ENCODE measurements around the gene E2F3. TPM values are rescaled to one million over a fixed set of nuclear protein-coding genes. Genes with fewer than 3 reads are reported as not detected.

E2F3 gene
- 10 to 100 TPM; 29.0 to 31.1 TPM for total RNA-seq

- no peaks in the 10 kb centered on the region for H3K9me3 Mint-ChIP-seq (ENCODE audit: low read depth)
- CTCF ChIA-PET, result interaction anchor here (1.9 kb wide), 1 partner anchor 10 kb away, joined by 6 read pairs; no protein-coding TSS in a partner anchor
Measured at GRCh38 chr6:20401205-20402091, at the start of gene E2F3. Gene E2F3 (plus strand): TSS chr6:20401879. CDS start chr6:20402233, 354 bp downstream.

GRCh38 chr6:20352346-20352745 lies 49.3 kb upstream of the E2F3 start:
- Mint-ChIP-seq H3K4me3 (no peak overlapping the region), H3K4me1 (peaks cover 14% of the 10 kb centered on the region), H3K36me3 (peaks cover 4% of the 10 kb centered on the region), H3K9me3 (ENCODE audit: low read depth) (no peaks in the 10 kb centered on the region), H3K27me3 (no peaks in the 10 kb centered on the region), H3K27ac (no peak overlapping the region)
- DNase-seq (no peak), ATAC-seq (no peak)
- CTCF ChIA-PET, result no interaction called here

More at GRCh38 chr6:20401205-20402091, at the start of gene E2F3:
- H3K4me3 Mint-ChIP-seq, result peak within 1 kb of the TSS; percentile 92
- H3K4me1 Mint-ChIP-seq, result peaks cover 36% of the 10 kb centered on the region
- H3K36me3 Mint-ChIP-seq, result peaks cover 13% of the 10 kb centered on the region
- ATAC-seq (peak; percentile 84), DNase-seq (peak; percentile 100)
- no peaks in the 10 kb centered on the region for H3K27me3 Mint-ChIP-seq
- peak within 1 kb of the TSS; percentile 93 for H3K27ac Mint-ChIP-seq

- CTCF ChIA-PET, result no interaction called here
- peaks cover 14% of the 10 kb centered on the region for H3K4me1 Mint-ChIP-seq
- no peak for ATAC-seq
- DNase-seq, result no peak
- H3K27ac Mint-ChIP-seq, result no peak overlapping the region
- H3K9me3 Mint-ChIP-seq (ENCODE audit: low read depth), result no peaks in the 10 kb centered on the region
- H3K4me3 Mint-ChIP-seq, result no peak overlapping the region
- no peaks in the 10 kb centered on the region for H3K27me3 Mint-ChIP-seq
- peaks cover 4% of the 10 kb centered on the region for H3K36me3 Mint-ChIP-seq
Measured at GRCh38 chr6:20353134-20353533, 48.5 kb upstream of the E2F3 start.

GRCh38 chr6:20354366-20354765 lies 47.3 kb upstream of the E2F3 start:
- CTCF ChIA-PET, result no interaction called here
- ATAC-seq (no peak), DNase-seq (no peak)
- H3K9me3 Mint-ChIP-seq (ENCODE audit: low read depth), result no peaks in the 10 kb centered on the region
- no peak overlapping the region for H3K4me3 Mint-ChIP-seq
- H3K27ac Mint-ChIP-seq, result no peak overlapping the region
- no peaks in the 10 kb centered on the region for H3K27me3 Mint-ChIP-seq
- peaks cover 4% of the 10 kb centered on the region for H3K36me3 Mint-ChIP-seq
- peaks cover 13% of the 10 kb centered on the region for H3K4me1 Mint-ChIP-seq

- H3K4me3 Mint-ChIP-seq, result no peak overlapping the region
- H3K27me3 Mint-ChIP-seq, result no peaks in the 10 kb centered on the region
- ATAC-seq (no peak), DNase-seq (no peak)
- peaks cover 13% of the 10 kb centered on the region for H3K36me3 Mint-ChIP-seq
- H3K9me3 Mint-ChIP-seq (ENCODE audit: low read depth), result no peaks in the 10 kb centered on the region
- CTCF ChIA-PET, result no interaction called here
- no peak overlapping the region for H3K27ac Mint-ChIP-seq
- peaks cover 12% of the 10 kb centered on the region for H3K4me1 Mint-ChIP-seq
Measured at GRCh38 chr6:20360471-20361119, 41.1 kb upstream of the E2F3 start.

- Mint-ChIP-seq H3K4me3 (no peak overlapping the region), H3K9me3 (ENCODE audit: low read depth) (no peaks in the 10 kb centered on the region), H3K36me3 (peaks cover 13% of the 10 kb centered on the region), H3K27me3 (no peaks in the 10 kb centered on the region), H3K4me1 (peaks cover 32% of the 10 kb centered on the region), H3K27ac (no peak overlapping the region)
- DNase-seq (no peak), ATAC-seq (no peak)
- CTCF ChIA-PET, result no interaction called here
Measured at GRCh38 chr6:20362623-20363022, 39.1 kb upstream of the E2F3 start.

GRCh38 chr6:20364327-20364726 lies 37.4 kb upstream of the E2F3 start:
- Mint-ChIP-seq H3K27me3 (no peaks in the 10 kb centered on the region), H3K4me3 (no peak overlapping the region), H3K4me1 (peaks cover 37% of the 10 kb centered on the region), H3K36me3 (peaks cover 16% of the 10 kb centered on the region), H3K27ac (no peak overlapping the region), H3K9me3 (ENCODE audit: low read depth) (peaks cover 3% of the 10 kb centered on the region)
- ATAC-seq (no peak), DNase-seq (no peak)
- CTCF ChIA-PET, result no interaction called here

- Mint-ChIP-seq H3K36me3 (peaks cover 21% of the 10 kb centered on the region), H3K4me1 (peaks cover 45% of the 10 kb centered on the region), H3K4me3 (peak overlapping the region; percentile 59), H3K27me3 (no peaks in the 10 kb centered on the region), H3K9me3 (ENCODE audit: low read depth) (peaks cover 6% of the 10 kb centered on the region), H3K27ac (peak overlapping the region; percentile 95)
- CTCF ChIA-PET, result interaction anchor here (1.0 to 3.5 kb wide), 3 partner anchors 21 to 46 kb away, joined by 3 to 10 read pairs (median 4); no protein-coding TSS in a partner anchor
- ATAC-seq (peak; percentile 65), DNase-seq (no peak)
Measured at GRCh38 chr6:20365456-20365855, 36.2 kb upstream of the E2F3 start.

GRCh38 chr6:20366082-20366830 lies 35.4 kb upstream of the E2F3 start:
- Mint-ChIP-seq H3K27ac (peak overlapping the region; percentile 95), H3K4me3 (peak overlapping the region; percentile 59), H3K9me3 (ENCODE audit: low read depth) (peaks cover 6% of the 10 kb centered on the region), H3K4me1 (peaks cover 50% of the 10 kb centered on the region), H3K27me3 (no peaks in the 10 kb centered on the region), H3K36me3 (peaks cover 23% of the 10 kb centered on the region)
- peak; percentile 54 for ATAC-seq
- peak; percentile 59 for DNase-seq
- CTCF ChIA-PET, result interaction anchor here (0.6 to 3.5 kb wide), 6 partner anchors 22 to 162 kb away, joined by 3 to 10 read pairs (median 4); no protein-coding TSS in a partner anchor

- DNase-seq, result no peak
- ATAC-seq, result no peak
- H3K27ac Mint-ChIP-seq, result peak overlapping the region; percentile 95
- H3K4me3 Mint-ChIP-seq, result no peak overlapping the region
- peaks cover 50% of the 10 kb centered on the region for H3K4me1 Mint-ChIP-seq
- CTCF ChIA-PET, result interaction anchor here (1.0 to 3.5 kb wide), 3 partner anchors 19 to 48 kb away, joined by 3 to 10 read pairs (median 3); no protein-coding TSS in a partner anchor
- peaks cover 19% of the 10 kb centered on the region for H3K36me3 Mint-ChIP-seq
- H3K27me3 Mint-ChIP-seq, result no peaks in the 10 kb centered on the region
- peaks cover 6% of the 10 kb centered on the region for H3K9me3 Mint-ChIP-seq (ENCODE audit: low read depth)
Measured at GRCh38 chr6:20367743-20368485, 33.8 kb upstream of the E2F3 start.

GRCh38 chr6:20370393-20370792 lies 31.3 kb upstream of the E2F3 start:
- Mint-ChIP-seq H3K27me3 (peaks cover 2% of the 10 kb centered on the region), H3K36me3 (peaks cover 11% of the 10 kb centered on the region), H3K9me3 (ENCODE audit: low read depth) (peaks cover 6% of the 10 kb centered on the region), H3K4me3 (no peak overlapping the region), H3K4me1 (peaks cover 44% of the 10 kb centered on the region), H3K27ac (peak overlapping the region; percentile 25)
- DNase-seq, result peak; percentile 52
- CTCF ChIA-PET, result interaction anchor here (1.2 to 1.3 kb wide), 4 partner anchors 9 to 157 kb away, joined by 3 to 5 read pairs (median 3); no protein-coding TSS in a partner anchor
- peak; percentile 22 for ATAC-seq

GRCh38 chr6:20370801-20371200 lies 30.9 kb upstream of the E2F3 start:
- H3K27ac Mint-ChIP-seq, result no peak overlapping the region
- CTCF ChIA-PET, result interaction anchor here (1.0 to 1.2 kb wide), 4 partner anchors 19 to 157 kb away, joined by 3 read pairs; no protein-coding TSS in a partner anchor
- DNase-seq, result no peak
- peaks cover 11% of the 10 kb centered on the region for H3K36me3 Mint-ChIP-seq
- H3K4me1 Mint-ChIP-seq, result peaks cover 40% of the 10 kb centered on the region
- H3K27me3 Mint-ChIP-seq, result peaks cover 2% of the 10 kb centered on the region
- no peak for ATAC-seq
- no peak overlapping the region for H3K4me3 Mint-ChIP-seq
- peaks cover 6% of the 10 kb centered on the region for H3K9me3 Mint-ChIP-seq (ENCODE audit: low read depth)
